ENCODE results near the gene UPF3A. TPM values are rescaled to one million over a fixed set of nuclear protein-coding genes. Genes with fewer than 3 reads are reported as not detected.

Gene UPF3A
- total RNA-seq, 1 donor from 2014 or later = 49.9 TPM

DNA sequence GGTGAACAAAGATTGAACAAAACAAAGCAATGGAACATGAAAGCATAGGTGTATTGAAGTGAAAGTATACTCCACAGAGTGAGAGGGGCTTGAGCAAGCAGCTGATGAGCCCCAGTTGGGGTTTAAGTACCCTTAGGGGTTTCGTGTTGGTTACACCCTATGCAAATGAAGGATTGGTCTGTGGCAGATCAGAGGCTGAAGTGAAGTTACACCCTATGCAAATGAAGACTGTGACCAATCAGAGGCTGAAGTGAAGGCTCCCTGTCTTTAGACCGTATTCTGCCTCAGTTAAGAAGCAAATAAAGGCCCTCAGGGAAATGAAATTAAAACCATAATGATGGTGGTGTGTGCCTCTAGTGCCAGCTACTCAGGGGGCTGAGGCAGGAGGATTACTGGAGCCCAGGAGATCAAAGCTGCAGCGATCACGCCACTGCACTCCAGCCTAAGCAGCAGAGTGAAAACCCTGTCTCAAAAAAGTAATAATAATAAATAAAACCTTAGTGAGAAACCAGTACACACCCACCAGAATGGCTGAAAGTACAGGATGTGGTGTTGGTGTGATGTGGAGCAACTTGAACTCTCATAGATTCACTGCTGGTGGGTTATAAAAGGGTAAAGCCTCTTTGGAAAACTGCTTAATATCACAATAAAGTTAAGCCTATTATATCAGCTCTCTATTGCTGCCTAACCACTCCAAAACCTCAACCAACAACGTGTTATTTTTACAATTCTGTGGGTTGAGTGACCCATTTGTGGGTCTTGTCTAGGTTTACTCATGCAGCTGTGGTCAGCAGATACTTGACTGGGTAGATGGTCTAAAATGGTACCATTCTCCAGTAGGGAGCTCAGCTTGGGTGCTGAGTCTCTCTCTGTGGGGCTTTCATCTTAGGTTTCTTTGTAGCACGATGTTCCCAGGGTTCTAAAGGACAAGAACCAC, 12.8 kb upstream of the UPF3A start:
- no peaks in the 10 kb centered on the region for H3K27me3 Mint-ChIP-seq (ENCODE audit: low read depth)
- H3K4me1 Mint-ChIP-seq (ENCODE audit: low read depth) = peaks cover 20% of the 10 kb centered on the region
- no peak overlapping the region for H3K4me3 Mint-ChIP-seq (ENCODE audit: low read depth)

GRCh38 chr13:114269281-114269770, 12.1 kb upstream of the UPF3A start:
- H3K4me1 Mint-ChIP-seq (ENCODE audit: low read depth) = peaks cover 17% of the 10 kb centered on the region
- H3K27ac Mint-ChIP-seq = peak overlapping the region; percentile 63
- no peak overlapping the region for H3K4me3 Mint-ChIP-seq (ENCODE audit: low read depth)
- no peaks in the 10 kb centered on the region for H3K9me3 Mint-ChIP-seq
- intact Hi-C loops (cut with micrococcal nuclease) = no loop called here
- H3K27me3 Mint-ChIP-seq (ENCODE audit: low read depth) = no peaks in the 10 kb centered on the region
- H3K36me3 Mint-ChIP-seq (ENCODE audit: low read depth) = peaks cover 70% of the 10 kb centered on the region
- no peak for DNase-seq (ENCODE audit: low spot score)

More for the DNA sequence above, 12.8 kb upstream of the UPF3A start:
- peaks cover 71% of the 10 kb centered on the region for H3K36me3 Mint-ChIP-seq (ENCODE audit: low read depth)
- no peak for DNase-seq (ENCODE audit: low spot score)
- intact Hi-C loops (cut with micrococcal nuclease) = no loop called here
- H3K9me3 Mint-ChIP-seq = no peaks in the 10 kb centered on the region
- H3K27ac Mint-ChIP-seq = peak overlapping the region; percentile 63

- Mint-ChIP-seq H3K27ac (no peak overlapping the region), H3K27me3 (ENCODE audit: low read depth) (no peaks in the 10 kb centered on the region), H3K4me1 (ENCODE audit: low read depth) (peaks cover 17% of the 10 kb centered on the region), H3K9me3 (no peaks in the 10 kb centered on the region), H3K36me3 (ENCODE audit: low read depth) (peaks cover 66% of the 10 kb centered on the region), H3K4me3 (ENCODE audit: low read depth) (no peak overlapping the region)
- intact Hi-C loops (cut with micrococcal nuclease) = no loop called here
- DNase-seq (ENCODE audit: low spot score) = no peak
Measured at GRCh38 chr13:114272977-114273376, 8.4 kb upstream of the UPF3A start.

GRCh38 chr13:114275304-114275703, 6.1 kb upstream of the UPF3A start:
- H3K36me3 Mint-ChIP-seq (ENCODE audit: low read depth) = peaks cover 60% of the 10 kb centered on the region
- no peaks in the 10 kb centered on the region for H3K27me3 Mint-ChIP-seq (ENCODE audit: low read depth)
- H3K9me3 Mint-ChIP-seq = no peaks in the 10 kb centered on the region
- intact Hi-C loops (cut with micrococcal nuclease) = no loop called here
- DNase-seq (ENCODE audit: low spot score) = no peak
- peaks cover 17% of the 10 kb centered on the region for H3K4me1 Mint-ChIP-seq (ENCODE audit: low read depth)
- no peak overlapping the region for H3K27ac Mint-ChIP-seq
- no peak overlapping the region for H3K4me3 Mint-ChIP-seq (ENCODE audit: low read depth)

DNA sequence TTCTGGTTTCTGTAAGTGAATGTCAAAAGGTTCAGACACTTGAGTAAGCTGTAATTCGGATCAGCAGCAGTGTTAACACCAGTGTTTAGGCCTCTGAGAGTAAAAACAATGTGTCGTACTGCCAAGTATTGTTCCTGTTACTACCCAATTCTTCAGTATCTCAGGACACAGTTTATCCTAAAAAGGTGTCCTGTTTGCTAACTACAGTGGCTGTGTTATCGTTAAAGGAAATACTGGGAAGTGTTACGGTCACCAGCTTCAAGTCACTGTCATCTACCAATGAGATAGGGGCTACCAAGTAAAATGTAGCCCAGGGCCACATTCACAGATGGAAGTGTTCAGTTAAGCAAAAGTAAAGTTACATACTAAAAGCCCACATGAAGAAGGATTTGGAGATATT, 2.3 kb upstream of the UPF3A start:
- no peaks in the 10 kb centered on the region for H3K27me3 Mint-ChIP-seq (ENCODE audit: low read depth)
- intact Hi-C loops (cut with micrococcal nuclease) = no loop called here
- peak overlapping the region; percentile 92 for H3K27ac Mint-ChIP-seq
- H3K36me3 Mint-ChIP-seq (ENCODE audit: low read depth) = peaks cover 49% of the 10 kb centered on the region
- no peak for DNase-seq (ENCODE audit: low spot score)
- H3K9me3 Mint-ChIP-seq = no peaks in the 10 kb centered on the region
- no peak overlapping the region for H3K4me3 Mint-ChIP-seq (ENCODE audit: low read depth)
- peaks cover 34% of the 10 kb centered on the region for H3K4me1 Mint-ChIP-seq (ENCODE audit: low read depth)

DNA sequence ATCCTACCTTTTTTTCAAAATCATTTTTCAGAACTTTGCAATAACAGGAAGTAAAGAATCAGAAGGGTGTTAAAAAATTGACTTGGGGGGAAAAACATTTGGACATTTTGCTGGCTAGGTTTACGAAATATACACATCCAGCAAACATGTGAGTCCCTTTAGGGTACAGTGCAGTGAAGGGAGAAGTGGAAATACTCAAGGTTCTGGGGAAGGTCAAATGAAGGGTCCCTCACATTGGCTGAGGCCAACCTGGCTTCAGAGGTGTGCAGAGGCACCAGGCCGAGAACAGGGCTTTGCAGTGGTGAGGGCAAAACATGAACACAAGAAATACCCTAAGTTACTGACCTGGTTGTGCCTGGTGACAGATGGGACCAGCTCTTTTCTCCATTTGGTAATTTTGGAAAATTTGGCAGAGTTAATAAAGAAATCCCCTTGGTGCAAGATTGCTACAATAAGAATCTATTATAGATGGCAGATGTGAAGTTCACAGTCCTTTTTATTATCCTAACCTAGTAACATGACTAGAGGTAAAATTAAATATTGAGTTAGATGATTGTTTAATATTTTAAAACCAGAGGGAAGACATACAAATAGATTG, 1.5 kb upstream of the UPF3A start:
- Mint-ChIP-seq H3K27ac (peak overlapping the region; percentile 92), H3K4me1 (ENCODE audit: low read depth) (peaks cover 38% of the 10 kb centered on the region), H3K27me3 (ENCODE audit: low read depth) (no peaks in the 10 kb centered on the region), H3K4me3 (ENCODE audit: low read depth) (peak overlapping the region; percentile 74), H3K9me3 (no peaks in the 10 kb centered on the region), H3K36me3 (ENCODE audit: low read depth) (peaks cover 48% of the 10 kb centered on the region)
- intact Hi-C loops (cut with micrococcal nuclease) = loop anchor here (2.0 kb wide), 1 partner anchor 45 kb away; the partner anchor contains the start of gene CDC16
- no peak for DNase-seq (ENCODE audit: low spot score)

GRCh38 chr13:114282041-114282670, 755 bp downstream of the UPF3A start:
- intact Hi-C loops (cut with micrococcal nuclease) = no loop called here
- Mint-ChIP-seq H3K4me1 (ENCODE audit: low read depth) (peaks cover 35% of the 10 kb centered on the region), H3K4me3 (ENCODE audit: low read depth) (peak overlapping the region; percentile 85), H3K27ac (peak overlapping the region; percentile 86), H3K27me3 (ENCODE audit: low read depth) (no peaks in the 10 kb centered on the region), H3K36me3 (ENCODE audit: low read depth) (peaks cover 55% of the 10 kb centered on the region), H3K9me3 (no peaks in the 10 kb centered on the region)
- DNase-seq (ENCODE audit: low spot score) = peak; percentile 77

DNA sequence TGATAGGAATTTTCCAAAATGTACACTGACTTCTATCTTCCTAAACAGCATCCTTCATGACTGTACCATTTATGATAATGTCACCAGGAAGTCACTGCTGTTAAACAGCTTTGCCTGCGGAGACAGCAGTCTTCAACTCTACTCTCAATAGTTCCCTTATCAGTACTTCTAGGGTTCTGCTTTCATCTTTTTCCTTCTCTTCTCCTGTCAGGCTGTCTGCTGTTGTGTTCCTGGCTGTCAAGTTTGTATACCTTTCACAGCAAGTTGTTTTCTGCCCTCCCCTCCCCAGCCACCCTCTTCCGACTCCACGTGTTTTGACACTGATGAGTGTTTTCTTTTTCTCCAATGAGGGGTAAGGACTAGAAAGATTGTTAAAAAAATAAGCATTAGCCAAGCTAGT, 2.2 kb downstream of the UPF3A start:
- intact Hi-C loops (cut with micrococcal nuclease) = no loop called here
- Mint-ChIP-seq H3K4me1 (ENCODE audit: low read depth) (peaks cover 35% of the 10 kb centered on the region), H3K27ac (peak overlapping the region; percentile 27), H3K9me3 (no peaks in the 10 kb centered on the region), H3K27me3 (ENCODE audit: low read depth) (no peaks in the 10 kb centered on the region), H3K4me3 (ENCODE audit: low read depth) (peak overlapping the region; percentile 68), H3K36me3 (ENCODE audit: low read depth) (peaks cover 60% of the 10 kb centered on the region)
- DNase-seq (ENCODE audit: low spot score) = no peak

DNA sequence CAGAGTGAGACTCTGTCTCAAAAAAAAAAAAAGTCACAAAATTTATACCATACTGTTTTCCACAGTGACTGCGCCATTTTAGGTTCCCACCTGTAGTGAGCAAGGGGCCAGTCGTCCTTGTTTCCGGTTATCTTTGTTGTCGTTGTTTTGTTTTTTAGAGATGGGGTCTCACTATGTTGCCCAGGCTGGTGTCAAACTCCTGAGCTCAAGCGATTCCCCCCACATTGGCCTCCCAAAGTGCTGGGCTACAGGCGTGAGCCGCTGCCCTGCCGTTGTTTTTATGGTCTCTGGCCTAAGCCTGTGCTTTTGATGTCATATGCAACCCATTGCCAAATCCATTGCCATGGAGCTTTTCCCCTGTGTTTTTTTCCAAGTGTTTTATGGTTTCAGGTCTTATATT, 3.3 kb downstream of the UPF3A start:
- no peak for DNase-seq (ENCODE audit: low spot score)
- Mint-ChIP-seq H3K4me3 (ENCODE audit: low read depth) (peak overlapping the region; percentile 30), H3K4me1 (ENCODE audit: low read depth) (peaks cover 30% of the 10 kb centered on the region), H3K27me3 (ENCODE audit: low read depth) (no peaks in the 10 kb centered on the region), H3K27ac (no peak overlapping the region), H3K9me3 (no peaks in the 10 kb centered on the region), H3K36me3 (ENCODE audit: low read depth) (peaks cover 63% of the 10 kb centered on the region)
- intact Hi-C loops (cut with micrococcal nuclease) = no loop called here

GRCh38 chr13:114285166-114285808, 3.9 kb downstream of the UPF3A start:
- Mint-ChIP-seq H3K27me3 (ENCODE audit: low read depth) (no peaks in the 10 kb centered on the region), H3K4me3 (ENCODE audit: low read depth) (peak overlapping the region; percentile 18), H3K27ac (no peak overlapping the region), H3K9me3 (no peaks in the 10 kb centered on the region), H3K4me1 (ENCODE audit: low read depth) (peaks cover 25% of the 10 kb centered on the region), H3K36me3 (ENCODE audit: low read depth) (peaks cover 62% of the 10 kb centered on the region)
- DNase-seq (ENCODE audit: low spot score) = no peak
- intact Hi-C loops (cut with micrococcal nuclease) = no loop called here

DNA sequence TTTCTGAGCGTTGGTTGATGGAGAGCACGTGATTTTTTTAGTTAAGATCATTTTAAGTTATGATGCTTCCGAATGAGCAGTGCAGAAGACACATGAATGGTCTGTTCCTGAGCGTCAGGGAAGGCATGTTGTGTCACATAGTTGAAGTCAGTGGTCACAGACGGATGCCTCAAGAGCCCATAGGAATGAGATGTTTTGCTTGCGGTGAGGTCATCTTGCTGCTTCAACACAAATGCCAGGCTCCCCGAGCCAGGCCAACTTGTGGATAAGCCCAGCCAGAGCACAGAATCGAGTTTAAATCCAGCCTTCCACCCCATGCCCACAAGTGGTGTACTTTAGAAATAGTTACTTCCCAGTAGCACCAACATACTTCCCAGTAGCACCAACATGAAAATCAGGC, 5.4 kb downstream of the UPF3A start:
- Mint-ChIP-seq H3K4me1 (ENCODE audit: low read depth) (peaks cover 19% of the 10 kb centered on the region), H3K27me3 (ENCODE audit: low read depth) (no peaks in the 10 kb centered on the region), H3K27ac (no peak overlapping the region), H3K36me3 (ENCODE audit: low read depth) (peaks cover 66% of the 10 kb centered on the region), H3K9me3 (no peaks in the 10 kb centered on the region), H3K4me3 (ENCODE audit: low read depth) (no peak overlapping the region)
- DNase-seq (ENCODE audit: low spot score) = no peak
- intact Hi-C loops (cut with micrococcal nuclease) = no loop called here

DNA sequence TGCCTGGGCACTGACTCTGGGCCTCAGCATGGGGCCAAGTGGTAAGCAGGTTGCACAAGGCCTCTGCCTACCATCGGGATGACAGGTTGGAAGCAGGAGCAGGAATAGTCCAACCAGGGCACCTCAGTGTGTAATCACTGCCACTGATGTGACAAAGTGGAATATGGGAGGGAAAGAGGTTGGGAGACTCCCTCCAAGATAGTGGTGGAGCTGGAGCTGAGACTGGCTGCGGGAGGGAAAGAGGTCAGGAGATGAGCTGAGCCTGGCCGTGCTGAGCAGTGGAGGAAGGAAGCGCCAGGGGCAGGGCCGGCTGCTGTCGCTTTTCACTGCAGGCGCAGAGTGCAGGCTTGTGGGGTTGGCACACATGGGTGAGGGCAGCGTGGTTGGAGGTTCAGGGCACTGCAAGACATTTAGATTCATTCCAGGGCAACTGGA, 6.8 kb downstream of the UPF3A start:
- Mint-ChIP-seq H3K4me1 (ENCODE audit: low read depth) (peaks cover 16% of the 10 kb centered on the region), H3K4me3 (ENCODE audit: low read depth) (no peak overlapping the region), H3K27ac (peak overlapping the region; percentile 1), H3K36me3 (ENCODE audit: low read depth) (peaks cover 78% of the 10 kb centered on the region), H3K9me3 (no peaks in the 10 kb centered on the region), H3K27me3 (ENCODE audit: low read depth) (no peaks in the 10 kb centered on the region)
- intact Hi-C loops (cut with micrococcal nuclease) = no loop called here
- no peak for DNase-seq (ENCODE audit: low spot score)

Data from activated T-helper 2 cell treated with anti-CD3 and anti-CD28 coated beads, Interferon-gamma antibody, Interleukin-2, Interleukin-4, amounts not matched to agents 10 μg/mL and 5 μg/mL and 100 μg/mL, durations not matched to agents 14 hours and 24 hours and 36 hours (primary cell).